Inferior parietal cortex (tissue), 1 donor: Measurements from ENCODE around the gene KXD1.
"Not testable (repeated sequence)": the region's sequence is repeated elsewhere in the genome, so short reads cannot be mapped to it uniquely, and the experiment has no call there.

Experiments
- DNase-seq: peaks from one replicate; pipeline ENCODE4 v3.0.0-alpha.2; 2016; ENCODE audit errors: extremely low spot score

The KXD1 gene

DNA sequence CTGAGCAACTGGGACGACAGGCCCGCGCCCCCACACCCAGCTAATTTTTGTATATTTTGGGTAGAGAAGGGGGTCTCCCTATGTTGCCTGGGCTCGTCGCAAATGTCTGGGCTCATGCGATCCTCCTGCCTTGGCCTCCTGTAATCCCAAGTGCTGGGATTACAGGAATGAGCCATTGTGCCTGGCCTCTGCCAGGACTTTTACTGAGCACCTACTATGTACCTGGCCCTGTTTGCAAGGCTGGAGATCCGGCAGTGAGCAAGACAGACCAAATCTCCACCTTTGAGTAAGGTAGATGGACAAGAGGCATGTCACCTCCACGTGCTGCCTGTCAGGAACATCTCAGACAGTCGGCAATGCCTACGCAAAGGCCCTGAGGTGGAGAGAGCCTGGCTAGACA is 21.2 kb upstream of the KXD1 start:
- DNase-seq = no peak

DNA sequence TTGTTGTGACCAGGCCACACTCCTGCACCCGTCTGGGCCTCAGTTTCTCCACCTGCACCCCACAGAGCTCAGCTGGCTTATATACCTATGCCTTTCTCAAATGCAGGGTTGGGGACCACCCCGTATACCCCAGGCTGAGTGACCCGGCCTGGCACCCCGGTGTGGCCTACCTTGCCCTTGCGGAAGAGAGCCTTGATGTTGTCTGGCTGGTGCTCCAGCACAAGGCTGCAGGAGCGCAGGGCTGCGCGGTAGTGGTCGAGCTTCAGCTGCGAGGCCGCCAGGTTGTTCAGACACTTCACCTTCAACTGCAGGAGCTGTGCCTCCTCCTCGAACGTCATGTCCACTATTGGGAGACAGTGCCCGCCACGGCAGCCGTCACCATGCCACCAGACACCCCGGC is 20.2 kb upstream of the KXD1 start:
- no peak for DNase-seq

DNA sequence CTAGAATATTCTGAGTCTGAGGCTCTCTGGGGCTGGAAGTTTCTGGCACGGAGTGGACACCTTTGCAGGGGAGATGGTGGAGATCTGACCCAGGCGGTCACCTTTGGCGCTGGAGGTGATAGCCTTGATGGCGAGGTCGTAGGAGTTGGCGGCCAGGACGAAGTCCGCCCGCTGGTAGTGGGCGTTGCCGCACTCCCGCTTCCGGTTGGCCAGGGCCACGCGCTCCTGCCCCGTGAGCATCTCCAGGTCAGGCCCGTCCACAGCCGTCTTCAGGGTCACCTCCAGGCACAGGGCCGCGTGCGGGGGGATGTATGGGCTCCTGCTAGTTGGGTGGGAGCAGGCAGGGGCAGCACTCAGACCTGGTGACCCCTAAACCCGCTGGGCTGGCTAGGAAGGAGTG is 19.6 kb upstream of the KXD1 start:
- no peak for DNase-seq

DNA sequence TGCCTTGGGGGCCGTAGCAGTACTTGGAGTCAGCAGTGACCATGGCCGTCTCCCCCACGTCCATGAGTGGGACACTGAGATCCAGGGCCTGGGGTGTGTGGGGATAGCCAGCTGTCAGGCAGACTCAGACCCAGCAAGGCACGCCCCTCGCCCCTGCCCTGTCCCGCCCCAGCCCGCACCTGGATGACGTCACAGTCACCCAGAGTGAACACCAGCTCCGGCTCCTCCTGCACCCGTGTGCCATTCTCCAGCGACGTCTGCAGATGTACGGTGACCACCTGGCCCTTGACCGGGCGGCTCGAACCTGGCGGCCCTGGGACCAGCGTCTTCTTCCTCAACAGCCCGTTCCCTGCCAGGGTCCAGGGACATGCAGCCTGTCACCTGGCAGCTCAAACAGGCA is 18.3 kb upstream of the KXD1 start:
- DNase-seq = no peak

DNA sequence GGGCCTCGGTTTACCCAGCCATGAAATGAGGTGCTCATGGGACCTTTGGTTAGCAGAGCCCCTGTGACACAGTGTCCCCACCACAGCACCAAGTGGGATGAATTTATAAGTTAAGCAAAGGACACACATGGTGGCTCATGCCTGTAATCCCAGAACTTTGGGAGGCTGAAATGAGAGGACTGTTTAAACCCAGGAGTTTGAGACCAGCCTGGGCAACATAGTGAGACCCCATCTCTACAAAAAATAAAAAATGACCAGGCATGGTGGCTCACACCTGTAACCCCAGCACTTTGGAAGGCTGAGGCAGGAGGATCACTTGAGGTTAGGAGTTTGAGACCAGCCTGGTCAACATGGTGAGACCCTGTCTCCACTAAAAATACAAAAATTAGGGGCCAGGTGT is 17.5 kb upstream of the KXD1 start:
- DNase-seq = not testable (repeated sequence)

DNA sequence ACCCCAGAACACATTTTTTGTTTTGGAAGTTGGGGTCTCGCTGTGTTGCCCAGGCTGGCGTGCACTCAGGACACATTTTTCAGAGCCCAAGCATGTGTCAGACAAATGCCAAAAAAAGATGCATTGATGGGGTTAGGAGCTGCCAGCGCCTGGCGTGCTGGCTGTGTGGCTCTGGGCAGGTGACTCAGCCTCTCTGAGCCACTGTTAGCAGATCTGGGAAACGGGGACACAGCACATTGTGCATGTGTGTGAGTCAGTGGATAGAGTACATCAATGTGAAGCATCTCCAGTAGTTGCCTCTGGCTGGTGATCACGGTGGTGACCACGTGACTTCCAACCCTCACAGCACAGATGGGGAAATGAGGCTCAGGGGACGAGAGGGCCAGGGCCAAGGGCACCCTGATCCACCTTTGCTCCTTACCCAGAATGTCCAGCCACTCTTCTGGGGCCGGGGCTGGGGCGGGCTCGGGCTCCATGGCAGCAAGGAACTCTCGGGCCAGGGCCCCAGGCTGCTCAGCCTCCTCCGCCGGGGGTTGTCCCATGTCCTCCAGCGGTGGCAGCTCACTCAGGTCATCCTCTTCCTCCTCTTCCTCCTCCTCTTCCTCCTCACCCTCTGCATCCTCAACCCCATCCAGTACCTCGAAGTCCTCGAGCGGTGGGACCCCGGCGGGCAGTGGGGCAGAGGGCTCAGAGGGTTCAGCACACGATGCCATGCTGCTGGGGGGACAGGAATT is 16.2 kb upstream of the KXD1 start:
- no peak for DNase-seq

DNA sequence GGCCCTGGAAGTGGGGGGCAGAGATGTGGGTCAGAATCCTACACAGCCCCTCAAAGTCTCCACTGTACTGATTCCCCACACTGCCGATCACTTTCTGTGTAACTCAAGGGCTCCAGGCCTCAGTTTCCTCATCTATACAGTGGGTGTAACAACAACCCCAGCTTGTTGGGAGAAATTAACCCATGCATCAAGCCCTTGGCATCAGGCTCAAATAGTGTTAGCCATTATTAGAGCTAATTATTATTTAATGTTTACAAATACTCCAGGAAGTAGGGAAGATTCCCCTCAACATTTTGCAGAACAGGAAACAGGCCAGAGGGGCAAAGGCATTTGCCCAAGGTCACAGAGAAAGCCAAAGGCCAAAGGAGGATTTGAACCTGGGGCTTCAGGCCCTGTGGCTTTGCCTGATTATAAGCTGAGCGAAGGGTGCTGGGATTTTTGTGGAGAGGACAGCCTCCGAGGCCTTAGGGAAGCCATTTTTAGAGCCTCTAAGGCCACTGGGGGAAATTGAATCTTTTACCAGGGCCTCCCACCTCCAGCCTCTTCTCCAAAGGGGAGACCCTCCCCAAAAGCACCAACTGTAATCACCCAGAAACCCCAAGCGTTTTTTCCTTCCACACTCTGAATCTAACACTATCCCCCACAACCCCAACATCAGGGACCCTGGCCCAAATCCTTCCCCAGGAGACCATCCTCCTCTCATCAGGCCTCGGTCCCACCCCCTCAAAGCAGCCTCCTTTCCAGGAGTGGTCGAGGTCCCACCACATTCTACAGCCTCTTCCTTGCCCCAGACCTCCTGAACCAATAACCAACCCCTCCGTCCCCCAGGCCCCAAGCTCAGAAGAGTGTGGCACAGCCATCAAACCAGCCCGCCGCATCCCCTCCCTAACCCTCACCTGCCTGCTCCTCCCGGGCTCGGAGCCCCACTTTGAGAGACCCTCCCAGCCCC is 15.4 kb upstream of the KXD1 start:
- no peak for DNase-seq

DNA sequence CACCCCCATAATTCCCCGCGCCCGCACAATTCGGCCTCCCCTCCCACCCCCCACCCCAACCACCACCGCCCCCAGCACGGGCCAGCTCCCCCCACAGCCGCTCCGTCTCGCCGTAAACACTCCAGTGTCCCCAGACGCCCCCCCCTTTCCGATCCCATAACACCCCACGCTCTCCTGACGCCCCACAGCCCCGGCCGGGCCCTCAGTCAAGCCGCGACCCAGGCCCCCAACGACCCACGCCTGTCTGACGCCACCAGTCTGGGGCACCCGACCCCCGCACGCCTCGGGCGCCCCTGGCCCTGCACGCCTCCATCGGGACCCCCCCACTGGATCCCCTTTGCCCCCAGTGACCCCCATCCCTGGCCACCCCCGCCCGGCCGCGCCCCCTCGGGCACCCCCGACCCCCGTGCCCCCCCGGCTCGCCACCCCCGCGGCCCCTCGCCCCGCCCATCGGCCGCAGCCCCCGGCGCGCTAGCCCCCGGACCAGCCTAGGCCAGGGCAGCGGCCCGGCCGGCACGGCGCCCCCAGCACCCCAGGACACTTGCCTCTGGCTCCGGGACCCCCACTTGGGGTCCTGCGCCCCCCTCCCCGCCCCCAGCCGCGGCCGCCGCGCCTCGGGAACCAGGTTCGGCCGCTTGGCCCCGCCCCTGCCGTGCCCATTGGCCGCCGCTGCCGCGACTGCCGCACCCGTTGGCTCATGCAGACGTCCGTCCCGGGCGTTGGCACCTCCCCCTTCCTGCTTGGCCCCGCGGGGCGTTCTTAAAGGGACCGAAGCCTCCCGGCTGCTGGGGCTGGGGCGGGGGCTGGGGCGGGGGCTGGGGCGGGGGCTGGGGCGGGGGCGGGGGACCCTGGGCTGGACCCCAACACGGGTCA is 14.5 kb upstream of the KXD1 start, which contains the start of gene FKBP8:
Gene FKBP8 (minus strand): TSS at position 633 of the 873 bp plus-strand sequence. CDS start 1,603 bp downstream, outside the sequence.
- DNase-seq = peak; percentile 88

DNA sequence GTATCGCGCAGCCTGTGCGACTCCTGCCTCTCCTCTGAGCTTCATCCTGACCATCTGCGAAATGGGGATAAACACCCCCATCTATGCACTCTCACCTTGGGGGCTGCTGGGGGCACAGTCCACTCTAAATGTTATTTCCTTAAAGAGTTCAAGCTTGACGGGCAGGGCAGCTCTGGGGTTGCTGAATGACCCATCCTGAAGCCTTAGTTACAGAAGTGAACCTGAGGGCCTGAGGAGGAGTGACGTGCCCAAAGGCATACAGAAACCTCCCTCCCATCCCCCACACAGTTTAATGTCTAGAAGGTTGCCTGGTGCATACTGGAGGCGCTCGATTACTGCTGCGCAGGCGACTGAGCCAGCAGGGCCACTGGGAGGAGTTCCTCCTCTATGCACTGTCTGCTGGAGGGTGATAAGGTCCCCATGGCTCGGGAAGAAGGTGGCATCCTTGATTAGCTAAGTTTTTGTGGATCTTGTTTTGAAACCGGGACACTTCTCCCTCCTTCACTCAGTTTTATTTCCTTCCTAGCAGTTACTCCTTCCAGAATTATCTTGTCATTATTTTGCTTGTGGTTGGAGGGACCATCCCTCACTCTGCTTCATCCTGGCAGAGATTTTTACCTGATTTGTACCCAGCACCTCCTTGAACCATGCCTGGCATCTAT is 13.7 kb upstream of the KXD1 start:
- peak; percentile 74 for DNase-seq

DNA sequence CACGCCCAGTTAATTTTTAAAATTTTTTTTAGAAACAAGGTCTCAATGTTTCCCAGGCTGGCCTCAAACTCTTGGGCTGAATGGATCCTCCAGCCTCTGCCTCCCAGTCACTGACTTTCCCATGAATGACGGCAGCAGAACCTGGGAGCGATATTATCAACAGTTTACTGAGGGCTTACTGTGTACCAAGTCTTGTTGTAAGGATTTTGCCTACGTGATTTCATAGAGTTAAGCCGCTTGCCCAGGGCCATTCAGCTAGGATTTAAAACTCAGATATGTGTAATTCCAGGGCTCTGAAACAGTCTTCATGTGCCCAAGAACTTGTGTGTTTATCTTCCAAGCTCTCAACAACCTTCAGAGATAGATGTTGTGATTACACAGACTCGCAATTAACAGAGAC is 6.0 kb upstream of the KXD1 start:
- DNase-seq = no peak

DNA sequence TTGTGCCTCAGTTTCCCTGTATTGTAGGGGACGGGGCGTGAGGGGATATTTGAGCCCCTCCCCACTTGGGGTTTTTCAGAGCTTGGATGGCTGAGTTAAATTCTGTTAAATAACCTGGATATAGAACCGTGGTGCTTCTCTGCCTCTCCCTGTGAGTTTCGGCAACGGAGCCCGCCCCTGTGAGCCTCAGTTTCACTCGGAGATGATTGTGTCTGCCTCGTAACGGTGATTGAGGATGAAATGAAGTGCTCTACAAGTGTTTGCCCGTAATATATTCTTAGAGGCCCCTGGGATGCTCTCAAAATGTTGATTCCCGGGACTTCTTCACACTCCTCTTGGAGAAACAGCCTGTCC is 509 bp downstream of the KXD1 start:
- DNase-seq = no peak

DNA sequence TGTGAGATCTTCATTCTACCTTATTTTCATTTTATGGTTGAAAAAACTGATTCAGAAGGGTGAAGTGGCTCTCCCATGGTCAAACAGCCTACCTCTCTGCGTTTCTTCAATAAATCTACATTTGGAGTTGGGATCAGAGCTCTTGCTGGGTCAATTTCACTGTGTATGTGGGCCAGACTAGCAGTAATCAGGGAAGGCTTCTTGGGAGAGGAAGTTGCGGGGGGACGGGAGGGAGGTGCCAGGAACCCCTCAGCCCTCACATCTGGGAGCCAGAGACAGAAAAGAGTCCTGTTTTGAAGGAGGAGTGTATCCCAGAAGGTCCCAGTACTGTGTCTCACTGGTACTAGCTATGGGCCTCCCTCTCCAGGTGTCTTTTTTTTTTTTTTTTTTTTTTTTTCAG is 934 bp downstream of the KXD1 start:
- no peak for DNase-seq

DNA sequence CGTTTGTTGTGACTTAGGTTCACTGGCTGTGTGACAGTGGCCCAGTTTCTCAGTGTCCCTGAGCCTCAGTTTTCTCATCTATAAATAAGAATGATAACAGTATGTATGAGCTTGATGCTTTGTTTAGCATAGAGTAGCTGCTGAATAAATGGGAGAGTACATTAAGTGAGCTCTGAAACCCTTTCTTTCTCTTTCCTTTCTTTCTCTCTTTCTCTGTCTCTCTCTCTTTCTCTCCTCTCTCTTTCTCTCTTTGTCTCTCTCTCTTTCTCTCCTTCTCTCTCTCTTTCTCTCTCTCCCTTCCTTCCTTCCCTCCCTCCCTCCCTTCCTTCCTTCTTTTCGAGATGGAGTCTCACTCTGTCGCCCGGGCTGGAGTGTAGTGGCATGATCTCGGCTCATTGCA is 2.0 kb downstream of the KXD1 start:
- DNase-seq = no peak

DNA sequence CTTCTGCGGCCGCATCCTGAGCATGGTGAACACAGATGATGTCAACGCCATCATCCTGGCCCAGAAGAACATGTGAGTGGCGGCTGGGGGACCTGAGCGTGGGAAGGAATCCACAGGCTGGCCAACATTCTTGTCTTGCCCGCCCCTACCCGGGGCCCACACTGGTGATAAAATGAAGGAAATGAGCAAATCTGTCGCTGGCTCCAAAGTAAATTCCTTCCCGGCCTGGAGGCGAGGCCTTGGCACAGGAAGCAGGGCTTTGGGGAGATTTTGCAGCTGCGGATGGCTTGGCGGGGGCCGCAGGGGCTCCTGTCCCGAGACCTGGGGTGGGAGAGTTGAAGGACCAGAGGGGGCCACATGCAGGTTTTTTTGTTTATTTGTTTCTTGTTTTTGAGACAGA is 4.4 kb downstream of the KXD1 start:
- no peak for DNase-seq

DNA sequence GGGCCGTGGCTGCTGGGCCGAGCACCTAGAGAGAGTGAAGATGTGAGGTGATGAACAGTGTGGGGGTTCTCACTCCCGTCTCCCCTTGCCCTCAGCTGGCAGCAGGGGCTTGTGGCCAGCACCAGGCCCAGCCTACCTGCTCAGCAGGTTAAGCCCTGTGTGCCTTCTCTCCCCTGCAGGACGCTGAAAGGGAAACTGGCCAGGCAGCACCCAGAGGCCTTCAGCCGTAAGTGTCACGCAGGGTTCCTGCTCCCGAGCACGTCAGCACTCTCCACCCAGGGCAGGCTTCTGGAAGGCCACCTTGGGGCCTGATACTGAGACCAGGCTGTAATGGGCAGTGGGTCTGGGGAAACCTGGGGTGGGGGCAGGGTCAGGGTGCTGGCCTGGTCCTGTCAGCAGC is 9.3 kb downstream of the KXD1 start:
- DNase-seq = no peak

DNA sequence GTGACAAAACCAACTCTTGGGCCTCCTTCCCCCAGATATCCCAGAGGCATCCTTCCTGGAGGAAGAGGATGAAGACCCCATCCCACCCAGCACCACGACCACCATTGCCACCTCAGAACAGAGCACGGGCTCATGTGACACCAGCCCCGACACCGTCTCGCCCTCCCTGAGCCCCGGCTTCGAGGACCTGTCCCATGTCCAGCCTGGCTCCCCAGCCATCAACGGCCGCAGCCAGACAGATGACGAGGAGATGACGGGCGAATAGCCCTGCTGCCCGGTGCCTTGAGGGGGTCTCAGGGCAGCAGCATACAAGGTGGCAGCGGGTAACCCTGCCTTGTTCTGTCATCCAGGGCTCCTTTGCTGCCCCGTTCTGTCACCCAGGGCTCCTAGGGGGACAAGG is 10.7 kb downstream of the KXD1 start:
- DNase-seq = no peak

DNA sequence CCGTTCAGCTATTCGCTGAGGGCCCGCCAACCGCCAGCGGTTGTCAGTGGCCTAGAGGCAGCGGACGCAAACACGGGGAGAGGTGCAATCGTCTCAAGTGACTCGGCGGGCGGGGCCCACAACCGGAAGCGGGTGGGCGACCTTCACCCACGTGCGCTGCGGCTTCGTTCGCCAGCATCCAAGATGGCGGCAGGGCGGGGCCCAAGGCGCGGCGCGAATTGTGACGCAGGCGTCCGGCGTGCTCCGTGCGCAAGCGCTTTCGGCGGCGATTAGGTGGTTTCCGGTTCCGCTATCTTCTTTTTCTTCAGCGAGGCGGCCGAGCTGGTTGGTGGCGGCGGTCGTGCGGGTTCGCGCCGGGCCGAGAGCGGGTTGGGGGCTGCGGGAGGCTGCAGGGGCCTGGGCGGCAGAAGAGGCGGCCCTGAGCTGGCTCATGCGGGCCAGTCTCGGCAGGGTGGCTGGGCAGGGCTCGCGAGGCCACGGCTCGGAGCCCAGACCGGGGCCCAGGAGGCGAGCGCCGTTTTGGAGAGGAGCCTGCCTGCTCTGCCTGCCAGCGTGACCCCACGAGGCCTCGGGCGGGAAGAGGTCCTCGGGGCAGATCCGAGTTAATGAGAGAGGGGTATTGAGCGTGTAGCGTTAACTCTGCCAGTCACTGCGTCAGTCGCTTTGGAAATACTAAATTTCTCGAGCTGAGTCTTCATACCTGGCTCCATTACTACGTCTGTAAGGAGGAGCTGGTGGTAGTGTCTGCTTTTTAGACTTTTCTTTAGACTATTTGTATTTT is 14.1 kb downstream of the KXD1 start, which contains the start of gene UBA52:
Gene UBA52 (plus strand): TSS at position 294 of the 781 bp plus-strand sequence. CDS start 1,444 bp downstream, outside the sequence.
- DNase-seq = peak; percentile 98

DNA sequence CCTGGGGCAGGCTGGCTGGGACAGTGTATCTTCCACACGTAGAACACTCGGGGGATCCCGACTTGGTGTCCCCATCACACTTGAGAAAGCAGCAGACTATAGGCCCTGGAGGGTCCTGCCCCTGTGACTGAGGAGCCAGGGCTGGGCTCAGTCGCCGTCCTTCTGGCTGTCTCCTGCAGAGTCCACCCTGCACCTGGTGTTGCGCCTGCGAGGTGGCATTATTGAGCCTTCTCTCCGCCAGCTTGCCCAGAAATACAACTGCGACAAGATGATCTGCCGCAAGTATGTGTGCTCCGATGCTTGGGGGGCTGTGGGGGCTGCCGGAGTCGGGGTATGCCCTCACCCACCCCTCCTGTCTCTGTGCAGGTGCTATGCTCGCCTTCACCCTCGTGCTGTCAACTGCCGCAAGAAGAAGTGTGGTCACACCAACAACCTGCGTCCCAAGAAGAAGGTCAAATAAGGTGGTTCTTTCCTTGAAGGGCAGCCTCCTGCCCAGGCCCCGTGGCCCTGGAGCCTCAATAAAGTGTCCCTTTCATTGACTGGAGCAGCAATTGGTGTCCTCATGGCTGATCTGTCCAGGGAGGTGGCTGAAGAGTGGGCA is 17.1 kb downstream of the KXD1 start:
- no peak for DNase-seq

DNA sequence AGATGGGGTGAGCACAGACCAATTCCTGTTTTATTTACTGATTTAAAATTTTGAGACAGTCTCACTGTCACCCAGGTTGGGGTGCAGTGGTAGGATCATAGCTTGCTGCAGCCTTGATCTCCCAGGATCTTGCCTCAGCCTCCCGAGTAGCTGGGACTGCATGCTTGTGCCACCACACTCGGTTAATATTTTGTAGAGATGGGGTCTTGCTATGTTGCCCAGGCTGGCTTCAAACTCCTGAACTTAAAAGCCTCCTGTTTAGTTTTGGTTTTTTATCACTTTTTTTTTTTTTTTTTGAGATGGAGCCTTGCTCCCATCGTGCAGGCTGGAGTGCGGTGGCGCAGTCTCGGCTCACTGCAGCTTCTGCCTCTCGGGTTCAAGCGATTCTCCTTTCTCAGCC is 18.7 kb downstream of the KXD1 start:
- no peak for DNase-seq

DNA sequence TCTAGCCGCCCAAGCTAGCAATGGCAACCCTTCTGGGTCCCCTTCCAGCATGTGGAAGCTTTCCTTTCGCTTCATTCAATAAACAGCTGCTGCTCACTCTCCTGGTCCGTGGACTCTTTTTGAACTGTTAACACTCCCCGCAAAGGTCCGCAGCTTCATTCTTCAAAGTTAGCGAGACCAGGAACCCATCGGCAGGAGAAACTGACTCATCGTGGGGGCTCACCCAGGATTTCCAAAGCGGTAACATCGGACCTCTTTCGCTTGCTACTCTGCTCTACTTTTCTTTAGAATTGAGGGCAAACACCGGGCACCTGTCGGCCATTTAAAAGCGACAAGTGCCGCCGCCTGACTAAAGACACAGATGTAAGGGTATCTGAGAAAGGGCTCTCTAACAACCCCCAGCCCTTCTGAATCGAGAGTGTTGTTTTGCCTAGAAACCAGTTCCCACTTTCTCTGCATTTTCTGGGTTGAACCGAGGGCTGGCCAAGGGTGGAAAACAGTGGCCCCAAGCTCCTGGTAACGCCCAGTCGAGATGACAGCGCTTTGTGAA is 19.8 kb downstream of the KXD1 start:
- no peak for DNase-seq
